ELR (cell line): ENCODE measurements around the gene NEK8.
"Not testable (repeated sequence)": the region's sequence is repeated elsewhere in the genome, so short reads cannot be mapped to it uniquely, and the experiment has no call there.

Source experiments
- DNase-seq: peaks from one replicate; pipeline ENCODE4 v3.0.0-alpha.2; 2015; ENCODE audit warnings: low read depth

The NEK8 gene

DNA sequence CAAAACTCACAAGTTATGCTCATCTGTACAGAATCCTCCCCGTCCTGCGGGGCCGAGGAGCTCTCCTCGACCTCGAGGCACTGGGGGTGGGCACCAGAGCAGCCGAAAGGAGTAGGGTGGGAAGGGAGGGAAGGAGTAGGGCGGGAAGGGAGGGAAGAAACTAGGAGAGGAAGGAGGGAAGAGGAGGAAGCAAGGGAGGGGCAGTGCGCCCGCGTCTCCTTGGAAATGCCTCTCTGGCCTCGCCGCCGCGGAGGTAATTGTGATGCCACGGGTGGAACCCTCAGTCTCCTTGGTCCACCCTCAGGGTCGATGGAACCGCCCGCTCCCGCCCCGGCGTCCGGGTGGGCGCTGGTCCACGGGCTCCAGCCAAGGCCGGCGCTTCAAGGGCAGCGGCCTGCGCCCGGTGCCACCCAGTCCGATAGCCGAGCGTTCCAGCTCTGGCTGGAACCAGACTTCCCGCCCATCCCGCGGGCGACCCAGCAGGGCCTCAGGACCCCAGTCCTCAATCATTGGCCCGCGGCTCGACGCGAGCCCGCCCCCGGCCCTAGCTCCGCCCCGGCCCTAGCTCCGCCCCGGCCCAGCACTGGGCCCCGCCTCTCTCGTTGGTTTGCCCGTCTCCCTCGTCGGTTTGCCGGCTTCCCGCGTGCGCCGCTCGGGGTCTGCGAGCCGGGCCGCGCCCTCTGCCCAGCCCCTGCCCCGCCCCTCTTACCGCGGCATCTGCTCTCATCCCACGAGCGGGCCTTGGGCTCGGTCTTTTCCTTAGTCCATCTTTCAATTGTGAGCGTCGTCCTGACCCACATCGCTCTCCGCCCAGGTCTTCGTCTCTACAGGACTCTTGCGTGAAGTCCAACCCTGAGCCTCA lies 17.5 kb upstream of the NEK8 start:
- DNase-seq = peak; percentile 93

- DNase-seq = no peak
Measured at GRCh38 chr17:28711723-28712031, 16.9 kb upstream of the NEK8 start, which contains the start of gene PROCA1. Gene PROCA1, minus strand, starts transcription at chr17:28711888. Its CDS starts 228 bp downstream, at chr17:28711660.

GRCh38 chr17:28712032-28712704 lies 16.4 kb upstream of the NEK8 start:
- no peak for DNase-seq

GRCh38 chr17:28712705-28713415 lies 15.7 kb upstream of the NEK8 start:
- DNase-seq = no peak

DNA sequence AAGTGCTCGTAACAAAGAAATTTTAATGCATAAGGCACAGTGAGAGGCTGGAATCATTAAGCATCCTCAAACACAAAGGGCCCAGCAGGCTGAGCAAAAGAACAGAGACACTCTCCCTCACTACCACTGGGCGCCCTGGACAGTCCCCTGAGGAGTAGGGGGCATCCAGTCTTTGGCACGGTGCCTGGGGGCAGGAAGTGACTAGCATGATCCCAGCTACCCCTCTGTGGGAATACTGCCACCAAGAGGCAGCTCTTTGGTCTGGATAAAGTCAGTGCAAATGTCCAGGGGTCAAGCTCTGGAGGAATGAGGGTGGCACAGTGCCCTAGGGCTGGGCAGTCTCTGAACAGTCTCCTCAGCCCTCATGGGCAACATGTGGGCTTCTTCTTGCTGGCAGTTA lies 14.3 kb upstream of the NEK8 start:
- no peak for DNase-seq

GRCh38 chr17:28715217-28715616 lies 13.4 kb upstream of the NEK8 start:
- no peak for DNase-seq

DNA sequence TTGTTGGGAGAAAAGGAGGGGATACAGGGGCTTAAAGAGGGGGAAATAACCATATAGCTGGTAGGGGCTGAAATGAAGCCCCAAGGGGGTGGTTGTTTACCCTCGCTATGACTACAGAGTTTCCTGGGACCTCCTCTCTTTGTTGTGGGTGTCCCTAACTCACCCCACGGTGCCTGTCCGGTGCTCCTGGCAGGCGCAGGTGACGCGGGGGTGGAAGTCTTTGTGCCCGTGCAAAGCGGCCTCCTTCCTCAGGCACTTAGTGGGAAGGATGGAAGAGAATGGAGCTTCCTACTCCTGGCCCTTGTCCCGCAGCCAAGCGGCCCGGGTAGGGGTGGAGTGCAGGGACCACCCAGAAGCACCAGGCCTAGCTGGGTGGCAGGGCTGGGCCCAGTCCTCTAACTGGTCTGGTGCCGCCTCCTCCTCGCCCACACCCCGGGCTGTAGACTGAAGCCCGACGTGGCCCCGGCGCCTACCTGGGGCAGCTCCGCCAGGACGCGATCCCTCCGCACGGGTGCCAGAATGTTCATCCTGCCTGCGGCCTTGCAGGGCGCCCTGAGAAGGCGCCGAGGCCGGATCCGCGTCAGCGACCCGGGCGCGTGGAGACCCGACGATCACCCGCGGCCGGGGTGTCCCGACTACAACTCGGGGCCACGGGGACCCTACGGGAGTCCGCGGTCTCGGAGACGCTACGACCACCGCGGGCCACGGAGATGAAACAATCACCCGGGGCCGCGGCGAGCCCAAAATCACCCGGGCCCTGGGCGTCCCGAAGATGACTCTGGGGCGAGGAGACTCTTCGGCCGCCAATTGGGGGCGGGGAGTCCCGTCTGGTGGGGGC lies 11.6 kb upstream of the NEK8 start:
- peak; percentile 67 for DNase-seq

DNA sequence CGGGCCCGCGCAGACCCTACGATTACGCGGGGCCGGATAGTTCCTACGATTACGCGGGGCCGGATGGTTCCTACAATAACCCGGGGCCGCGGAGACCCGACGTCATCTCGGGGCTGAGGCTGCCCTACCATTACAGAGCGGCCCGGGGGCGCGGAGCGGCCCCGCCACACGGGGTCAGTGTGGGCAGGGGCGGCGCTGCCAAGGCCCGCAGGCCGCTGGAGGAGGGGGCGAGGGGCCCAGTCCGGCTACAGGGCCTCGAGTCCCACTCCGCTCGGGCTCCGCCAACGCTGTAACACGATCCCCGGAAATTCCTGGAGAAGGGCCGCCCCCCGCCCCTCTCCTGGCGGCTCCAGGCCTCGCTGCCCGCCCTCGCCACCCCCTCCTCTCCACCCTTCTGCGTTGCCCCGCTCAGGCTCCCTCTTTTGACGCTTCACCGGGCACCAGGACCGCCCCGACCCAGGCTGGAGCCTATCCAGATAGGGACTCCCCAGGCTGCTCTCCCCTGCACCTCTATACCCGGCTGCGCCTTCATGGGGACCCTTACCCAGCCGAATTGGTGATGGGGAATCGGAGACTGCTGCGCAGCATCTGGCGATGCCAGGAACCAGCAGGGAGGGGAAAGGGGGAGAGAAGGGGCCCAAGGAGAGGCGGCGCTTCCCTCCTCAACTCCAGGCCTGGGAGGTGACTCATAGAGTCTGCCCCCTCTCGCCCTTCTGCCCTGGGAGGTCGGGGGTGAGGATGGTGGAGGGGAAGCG lies 10.8 kb upstream of the NEK8 start, which contains the start of gene RAB34:
TSS of gene RAB34 (minus strand) at position 291 of the 755 bp plus-strand sequence. CDS start 602 bp downstream, outside the sequence.
- peak; percentile 89 for DNase-seq

DNA sequence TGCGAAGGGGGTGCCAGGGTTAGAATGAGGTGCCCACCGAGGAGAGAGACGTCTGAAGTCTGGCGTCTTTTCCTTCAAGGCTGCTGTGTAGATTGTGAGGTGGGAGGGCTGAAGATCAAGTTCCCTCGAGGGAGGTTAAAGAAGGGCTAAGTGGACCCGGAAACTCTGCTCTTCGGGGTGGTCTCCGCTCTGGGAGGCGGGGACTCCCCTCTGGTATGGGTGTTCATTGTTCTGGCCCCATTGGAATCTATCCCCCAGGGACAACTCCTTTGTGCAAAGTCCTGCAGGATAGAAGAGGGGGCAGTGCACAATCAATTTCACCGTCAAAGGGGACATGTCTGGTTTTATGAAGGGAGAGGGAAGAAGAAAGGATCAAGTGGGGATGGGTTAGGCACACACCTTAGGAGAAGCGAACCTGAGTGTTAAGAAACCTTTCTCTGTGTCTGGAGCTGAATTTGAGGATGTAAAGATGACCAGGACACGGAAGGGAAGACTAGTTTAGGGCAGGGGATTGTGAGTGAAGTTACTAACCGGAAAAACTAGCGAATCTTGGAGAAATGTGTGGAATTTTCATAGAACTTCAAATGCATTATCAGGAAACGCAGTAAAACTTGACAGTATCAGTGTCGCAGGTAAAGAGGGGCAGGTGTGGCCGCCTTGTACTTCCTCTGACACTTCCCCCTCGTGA lies 10.1 kb upstream of the NEK8 start:
- DNase-seq = peak; percentile 24

GRCh38 chr17:28719021-28719433 lies 9.6 kb upstream of the NEK8 start:
- no peak for DNase-seq

GRCh38 chr17:28720247-28720996 lies 8.2 kb upstream of the NEK8 start:
- peak; percentile 45 for DNase-seq

DNA sequence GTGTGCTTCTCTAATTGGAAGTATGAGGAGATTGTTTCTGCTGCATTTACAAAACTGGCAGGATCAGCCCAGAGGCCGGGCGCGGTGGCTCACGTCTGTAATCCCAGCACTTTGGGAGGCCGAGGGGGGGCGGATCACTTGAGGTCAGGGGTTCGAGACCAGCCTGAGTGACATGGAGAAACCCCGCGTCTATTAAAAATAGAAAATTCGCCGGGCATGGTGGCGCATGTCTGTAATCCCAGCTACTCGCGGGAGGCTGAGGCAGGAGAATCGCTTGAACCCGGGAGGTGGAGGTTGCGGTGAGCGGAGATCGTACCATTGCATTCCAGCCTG lies 7.6 kb upstream of the NEK8 start:
- DNase-seq = not testable (repeated sequence)

DNA sequence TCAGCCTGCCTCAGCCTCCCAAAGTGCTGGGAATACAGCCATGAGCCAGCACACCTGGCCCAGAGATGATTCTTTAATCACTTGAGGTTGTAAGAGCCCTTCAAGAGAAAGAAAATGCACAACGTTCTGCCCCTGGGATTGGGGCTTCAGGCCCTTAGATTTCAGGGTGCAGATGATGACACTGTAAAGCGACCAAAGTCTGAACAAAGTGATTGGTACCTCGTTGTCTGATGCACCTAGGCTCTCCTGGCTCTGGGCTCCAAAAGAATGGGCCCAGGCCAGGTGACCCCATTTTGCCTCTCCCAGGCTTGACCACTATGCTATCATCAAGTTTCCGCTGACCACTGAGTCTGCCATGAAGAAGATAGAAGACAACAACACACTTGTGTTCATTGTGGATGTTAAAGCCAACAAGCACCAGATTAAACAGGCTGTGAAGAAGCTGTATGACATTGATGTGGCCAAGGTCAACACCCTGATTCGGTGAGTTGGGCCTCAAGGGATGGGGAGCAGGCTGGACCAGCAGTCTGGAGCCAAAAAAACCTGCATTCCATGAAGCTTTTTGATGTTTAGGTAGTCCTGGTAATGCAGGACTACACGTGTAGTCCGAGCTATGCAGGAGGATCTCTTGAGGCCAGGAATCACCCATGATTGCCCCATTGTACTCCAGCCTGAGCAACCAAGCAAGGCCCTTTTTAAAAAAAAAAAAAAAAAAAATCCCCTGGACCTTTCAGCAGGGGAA lies 6.0 kb upstream of the NEK8 start:
- DNase-seq = no peak

GRCh38 chr17:28723159-28723835 lies 5.3 kb upstream of the NEK8 start:
- DNase-seq = no peak

DNA sequence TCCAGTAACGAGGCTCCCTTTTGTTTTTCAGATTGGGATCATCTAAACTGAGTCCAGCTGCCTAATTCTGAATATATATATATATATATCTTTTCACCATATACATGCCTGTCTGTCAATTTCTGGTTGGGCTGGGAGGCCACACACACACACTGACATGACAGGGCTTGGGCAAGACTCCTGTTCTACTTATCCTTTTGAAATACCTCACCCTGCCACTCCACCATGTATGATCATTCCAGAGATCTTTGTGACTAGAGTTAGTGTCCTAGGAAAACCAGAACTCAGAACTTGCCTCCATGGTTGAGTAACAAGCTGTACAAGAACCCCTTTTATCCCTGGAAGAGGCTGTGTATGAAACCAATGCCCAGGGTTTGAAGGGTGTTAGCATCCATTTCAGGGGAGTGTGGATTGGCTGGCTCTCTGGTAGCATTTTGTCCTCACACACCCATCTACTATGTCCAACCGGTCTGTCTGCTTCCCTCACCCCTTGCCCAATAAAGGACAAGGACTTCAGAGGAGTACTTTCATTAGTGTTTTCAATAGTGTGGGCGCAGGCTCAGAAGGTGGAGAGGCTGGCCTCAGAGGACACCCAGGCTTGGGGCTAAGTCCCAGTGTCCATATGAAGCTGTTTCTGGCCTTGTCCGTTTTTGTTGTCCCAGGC lies 4.6 kb upstream of the NEK8 start:
- DNase-seq = not testable (repeated sequence)

DNA sequence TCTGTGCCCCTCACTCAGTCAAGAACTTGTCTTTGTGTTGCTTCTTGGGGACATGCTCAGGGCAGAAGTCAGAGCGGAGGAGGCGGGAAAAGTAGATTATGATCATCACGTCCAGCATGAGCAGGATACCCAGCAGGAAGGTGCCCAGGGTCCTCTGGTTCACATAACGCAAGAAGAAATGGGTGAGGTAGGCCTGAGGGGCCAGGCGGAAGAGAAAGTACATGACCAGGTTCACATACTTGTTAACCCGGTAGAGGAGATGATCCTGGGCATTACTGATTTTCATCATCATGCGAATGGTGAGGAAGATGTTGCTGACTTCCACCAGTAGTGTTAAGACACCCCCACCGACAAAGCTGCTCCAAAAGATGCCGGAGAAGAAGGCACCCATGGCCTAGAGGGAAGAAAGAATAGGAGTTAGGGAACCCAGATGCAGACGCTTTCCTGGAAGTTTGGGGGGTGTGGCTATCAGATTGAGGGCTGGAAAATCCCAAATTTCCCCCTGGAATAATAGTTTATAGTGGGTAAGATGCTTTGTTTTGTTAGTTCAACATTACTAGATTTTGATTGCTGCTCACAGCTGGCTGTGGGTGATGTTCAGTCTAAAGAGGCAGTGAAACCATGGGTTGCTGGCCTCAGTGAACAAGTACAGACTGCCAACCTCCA lies 4.0 kb upstream of the NEK8 start:
- no peak for DNase-seq

DNA sequence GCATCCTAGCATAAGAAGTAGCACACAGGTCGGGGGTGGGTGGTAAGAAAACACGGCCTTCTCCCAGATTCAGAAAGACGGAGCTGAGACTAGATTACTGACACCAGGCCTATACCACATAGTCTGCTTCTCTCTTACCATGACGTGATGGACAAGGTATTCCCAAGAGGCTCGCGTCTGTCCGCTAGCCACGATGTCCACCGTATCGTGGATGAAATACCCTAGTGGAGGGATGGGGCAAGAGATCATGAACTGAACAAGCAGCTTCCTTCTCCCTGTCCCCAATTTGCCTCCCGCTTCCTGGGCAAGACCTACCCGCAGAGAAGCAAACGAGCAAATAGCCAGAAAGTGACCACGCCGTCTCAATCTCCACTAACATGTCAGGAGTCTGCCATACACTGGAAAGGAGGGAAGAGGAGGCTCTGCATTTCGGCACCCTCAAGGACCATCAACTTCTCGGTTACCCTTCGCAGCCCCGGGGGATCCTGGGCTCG lies 3.4 kb upstream of the NEK8 start:
- peak; percentile 87 for DNase-seq
